K562 (cell line): ENCODE results near the gene OTX2. TPM values are rescaled to one million over a fixed set of nuclear protein-coding genes. Genes with fewer than 3 reads are reported as not detected.

Source experiments
- ATAC-seq: fragments of 200-7000 bp; cut with Tn5 transposase; 3 replicates; pipeline ENCODE4 v1.9.1; 2020; ENCODE audit warnings: moderate library complexity
- BruUV-seq: library from RNA; stranded (reverse); fragments of 400-500 nt; replicated peaks from 2 replicates; lab custom pipeline; 2021; lab: Mats Ljungman, UMichigan
- CTCF ChIA-PET: fragments of 300-600 bp; formaldehyde crosslinking; extraction: SDS; loops from one replicate; lab custom pipeline; 2021; ENCODE audit warnings: low intra/inter-chr PET ratio; lab: Yijun Ruan, JAX
- POLR2A ChIA-PET: fragments of 300-600, 350-650 bp; sonication (Branson Sonifier 250); formaldehyde crosslinking; extraction: SDS; loops from one replicate; lab custom pipeline; 2021; ENCODE audit warnings: antibody characterized with exemption, inconsistent platforms; lab: Yijun Ruan, JAX
- DNase-seq, 4 experiments: peaks; one replicate each; pipeline versions ENCODE4 v3.0.0 to v3.0.0-alpha.2; 2011 to 2018; ENCODE audit warnings: low spot score in 3 of 4, mixed read lengths in 3 of 4; ENCODE audit errors: extremely low read depth in 1 of 4
- FAIRE-seq: peaks from 2 replicates; lab custom pipeline; 2011; peaks lifted over from hg19 to GRCh38; lab: Jason Lieb, UNC
- H2AFZ ChIP-seq: 2 replicates; pipeline ENCODE4 v1.6.0; 2011; ENCODE audit warnings: low read depth, low read length, control low read depth, inconsistent platforms
- H3K27ac ChIP-seq: fragments of 200-600 bp; 3 replicates; pipeline ENCODE4 v1.8.0; 2011; ENCODE audit warnings: low read depth, mild to moderate bottlenecking, control low read depth, inconsistent platforms, low read length, moderate library complexity, mixed read lengths; ENCODE audit errors: extremely low read depth
- H3K27me3 ChIP-seq, 2 experiments: fragments of 300-600 bp in 1 of 2; 2 replicates in 1 of 2; 3 replicates in 1 of 2; pipeline versions ENCODE4 v1.6.0 to v1.8.0; 2011; ENCODE audit warnings: inconsistent platforms in 2 of 2, low read length in 2 of 2, mild to moderate bottlenecking in 1 of 2, mixed read lengths in 1 of 2, moderate library complexity in 1 of 2; ENCODE audit not compliant: control insufficient read depth in 2 of 2, insufficient read depth in 2 of 2
- H3K36me3 ChIP-seq: fragments of 300-600 bp; 3 replicates; pipeline ENCODE4 v1.8.0; 2011; ENCODE audit warnings: mild to moderate bottlenecking, low read length, inconsistent platforms; ENCODE audit not compliant: control insufficient read depth, insufficient read depth
- H3K4me1 ChIP-seq, 2 experiments: fragments of 200-600 bp in 1 of 2; replicated peaks in 1 of 2; 2 replicates in 1 of 2; 3 replicates in 1 of 2; pipeline versions ENCODE4 v1.5.1 to v1.8.0; 2011; ENCODE audit warnings: inconsistent platforms in 2 of 2, low read length in 2 of 2, mild to moderate bottlenecking in 1 of 2, mixed read lengths in 1 of 2, moderate library complexity in 1 of 2; ENCODE audit not compliant: control insufficient read depth in 2 of 2, insufficient read depth in 2 of 2
- H3K4me2 ChIP-seq: 2 replicates; pipeline ENCODE4 v1.6.1; 2011; ENCODE audit warnings: low read length, control low read depth, inconsistent platforms, mixed read lengths; ENCODE audit not compliant: insufficient read depth
- H3K4me3 ChIP-seq: fragments of 200-600 bp; sonication (generic), shearing (Covaris generic); 2 replicates; pipeline ENCODE4 v1.5.1; 2016; ENCODE audit warnings: control low read depth, inconsistent platforms
- H3K79me2 ChIP-seq: fragments of 200-600 bp; 3 replicates; pipeline ENCODE4 v1.8.0; 2011; ENCODE audit warnings: low read length, inconsistent platforms; ENCODE audit not compliant: control insufficient read depth, insufficient read depth
- H3K9ac ChIP-seq, 2 experiments: 2 replicates each; pipeline versions ENCODE4 v1.6.0 to v1.6.1; 2011; ENCODE audit warnings: low read depth in 2 of 2, low read length in 2 of 2, control low read depth in 1 of 2, inconsistent platforms in 1 of 2, mild to moderate bottlenecking in 1 of 2, mixed read lengths in 1 of 2; ENCODE audit not compliant: insufficient read depth in 1 of 2
- H3K9me1 ChIP-seq: one replicate; pipeline ENCODE4 v1.6.0; 2011; ENCODE audit warnings: inconsistent platforms, mild to moderate bottlenecking, low read length, moderate library complexity; ENCODE audit not compliant: control insufficient read depth, insufficient read depth
- H3K9me3 ChIP-seq: replicated peaks from 2 replicates; pipeline ENCODE4 v1.5.1; 2011; ENCODE audit warnings: low read depth, low read length, inconsistent platforms; ENCODE audit not compliant: control insufficient read depth, insufficient read depth
- H4K20me1 ChIP-seq: replicated peaks from 2 replicates; pipeline ENCODE4 v1.6.1; 2011; ENCODE audit warnings: low read length, inconsistent platforms, mixed read lengths; ENCODE audit not compliant: control insufficient read depth, insufficient read depth
- CXXC5 ChIP-seq: fragments of 250-450 bp; sonication (Bioruptor Pico); IDR thresholded peaks from 2 replicates; pipeline ENCODE4 v1.8.0; 2022; ENCODE audit warnings: inconsistent platforms, mild to moderate bottlenecking, moderate library complexity
- NR2C1 ChIP-seq, 2 experiments: fragments of 450-650 bp; IDR thresholded peaks; 2 replicates each; pipeline ENCODE4 v1.6.1; 2017; ENCODE audit warnings: mild to moderate bottlenecking in 2 of 2, antibody characterized with exemption in 1 of 2, inconsistent platforms in 1 of 2, missing compliant biosample characterization in 1 of 2, missing genetic modification characterization in 1 of 2
- PTTG1 ChIP-seq: fragments of 450-650 bp; IDR thresholded peaks from 2 replicates; pipeline ENCODE4 v1.6.1; 2016; ENCODE audit warnings: low read depth, mild to moderate bottlenecking, missing genetic modification characterization, missing compliant biosample characterization
- RAD21 ChIP-seq, 2 experiments: fragments of 250-450 bp in 1 of 2; fragments of 450-650 bp in 1 of 2; sonication (Bioruptor Pico) in 1 of 2; formaldehyde crosslinking in 1 of 2; IDR thresholded peaks in 1 of 2; conservative IDR thresholded peaks in 1 of 2; 2 replicates each; pipeline versions ENCODE4 v1.4.0 to v1.8.0; 2020 to 2022; ENCODE audit warnings: mild to moderate bottlenecking in 2 of 2, moderate library complexity in 1 of 2
- RBM17 ChIP-seq: fragments of 200-400 bp; formaldehyde crosslinking; IDR thresholded peaks from 2 replicates; pipeline ENCODE4 v1.6.1; 2017; ENCODE audit warnings: low read depth, mild to moderate bottlenecking, low read length, borderline replicate concordance
- TOE1 ChIP-seq, 2 experiments: fragments of 450-650 bp in 1 of 2; sonication (generic) in 1 of 2; formaldehyde crosslinking in 1 of 2; IDR thresholded peaks; 2 replicates each; pipeline versions ENCODE4 v1.7.1 to v1.8.0; 2016 to 2022; ENCODE audit warnings: borderline replicate concordance in 2 of 2, mild to moderate bottlenecking in 2 of 2, antibody characterized with exemption in 1 of 2, inconsistent platforms in 1 of 2, low read depth in 1 of 2, missing genetic modification reagents in 1 of 2, moderate library complexity in 1 of 2
- TSC22D4 ChIP-seq: fragments of 450-650 bp; IDR thresholded peaks from 2 replicates; pipeline ENCODE4 v1.6.1; 2016; ENCODE audit warnings: missing genetic modification characterization, missing biosample characterization, control low read depth
- ZMIZ1 ChIP-seq, 2 experiments: fragments of 150-350 bp in 1 of 2; IDR thresholded peaks; 2 replicates each; pipeline ENCODE4 v1.6.1; 2012 to 2016; ENCODE audit warnings: low read depth in 2 of 2, low read length in 2 of 2, mild to moderate bottlenecking in 1 of 2, moderate library complexity in 1 of 2
- ZNF511 ChIP-seq: sonication (generic); formaldehyde crosslinking; IDR thresholded peaks from 2 replicates; pipeline ENCODE4 v1.8.0; 2022; ENCODE audit warnings: mild to moderate bottlenecking, missing genetic modification reagents
- ZNF57 ChIP-seq: fragments of 450-650 bp; formaldehyde crosslinking; IDR thresholded peaks from 2 replicates; pipeline ENCODE4 v1.4.0; 2020; ENCODE audit warnings: mild to moderate bottlenecking, moderate library complexity
- WGBS: fragments of 100-300 bp; shearing (Covaris generic); methylation state at CpG from one replicate; pipeline ENCODE4 v1.1.6; 2016; ENCODE audit warnings: low coverage, mixed read lengths; ENCODE audit not compliant: insufficient coverage; ENCODE audit errors: missing lambda C conversion rate; 5-methylcytosine and 5-hydroxymethylcytosine counted together
- in situ Hi-C: fragments of 300-500 bp; cut with MboI; formaldehyde crosslinking; loops from 4 replicates; pipeline ENCODE4 v1.15.0; 2018; ENCODE audit warnings: inconsistent platforms, mixed read lengths
- intact Hi-C: fragments of 100-400 bp; cut with micrococcal nuclease; formaldehyde crosslinking; loops from 2 replicates; pipeline ENCODE4 v1.14.2; 2022
- polyA plus RNA-seq, 8 experiments: library from polyadenylated mRNA; depleted of rRNA in 4 of 8; stranded (reverse) in 5 of 8; unstranded in 3 of 8; fragments of >200 nt; fragmentation: Nextera tagmentation in 2 of 8; fragmentation: Illumina TruSeq in 1 of 8; extraction: Ambion mirVana in 2 of 8; extraction: Trizol in 1 of 8; gene quantifications; 2 replicates each; pipeline versions ENCODE4 v1.2.1 to v1.2.3, GENCODE V29; 2011 to 2014; ENCODE audit warnings: inconsistent platforms in 1 of 8, missing spikeins in 1 of 8
- total RNA-seq, 7 experiments: library from RNA; depleted of rRNA in 6 of 7; stranded (reverse); fragments of >200 nt in 6 of 7; fragmentation: Illumina TruSeq in 2 of 7; extraction: Trizol in 2 of 7; gene quantifications; 2 replicates each; pipeline versions ENCODE4 v1.2.1 to v1.2.3, GENCODE V29; 2011 to 2021; ENCODE audit warnings: low replicate concordance in 1 of 7

OTX2 gene
- total and polyA plus RNA-seq, 9 of the 15 experiments (the other 6 are each of a cell fraction or from before 2014, with no cell fraction given), result not detected

- no peak for TF ChIP-seq RAD21 (CRISPR knock-in tag; conservative IDR thresholded peaks at IDR 0.05 in 1 of 2, IDR thresholded peaks at IDR 0.05 in 1 of 2)
- no peak for TF ChIP-seq ZNF511
- TF ChIP-seq PTTG1 (tag), result no peak
- TF ChIP-seq RBM17, result no peak
- TF ChIP-seq NR2C1 (IDR thresholded peaks at IDR 0.05), result no peak
- no peak for TF ChIP-seq NR2C1 (tag; IDR thresholded peaks at IDR 0.05)
- no peak for TF ChIP-seq ZNF57 (CRISPR knock-in tag)
- TF ChIP-seq ZMIZ1 (IDR thresholded peaks at IDR 0.05; ENCODE audit: low read depth in 2 of 2, low read length in 2 of 2), result no peak
- TF ChIP-seq TOE1 (IDR thresholded peaks at IDR 0.05; ENCODE audit: borderline replicate concordance), result no peak
- no peak for TF ChIP-seq TOE1 (CRISPR knock-in tag; IDR thresholded peaks at IDR 0.05; ENCODE audit: borderline replicate concordance, low read depth)
- no peak for TF ChIP-seq TSC22D4 (tag)
- TF ChIP-seq CXXC5 (CRISPR knock-in tag), result no peak
- intact Hi-C loops (no loop called here), in situ Hi-C loops (no loop called here)
- WGBS, result 8% methylated on average over 7 of the region's 39 CpGs
- peaks cover 6 to 45% of the 10 kb centered on the region in 2 experiments; a peak in 4 of 5 replicates for H3K27me3 ChIP-seq
- H3K36me3 ChIP-seq, result no peaks in the 10 kb centered on the region
- H3K4me2 ChIP-seq, result no peak overlapping the region
- H4K20me1 ChIP-seq, result no peaks in the 10 kb centered on the region
- H3K9me3 ChIP-seq, result no peaks in the 10 kb centered on the region
- DNase-seq (no peak), FAIRE-seq (no peak), ATAC-seq (no peak)
- no peak overlapping the region for H3K27ac ChIP-seq
- H3K9me1 ChIP-seq, result no peaks in the 10 kb centered on the region
- ChIA-PET POLR2A (interaction anchor here (0.6 kb wide), 1 partner anchor 10 kb away, joined by 3 read pairs; no protein-coding TSS in a partner anchor), CTCF (no interaction called here)
- no peak overlapping the region for H3K4me3 ChIP-seq
- no peaks in the 10 kb centered on the region for H3K79me2 ChIP-seq
- peaks cover 0 to 3% of the 10 kb centered on the region in 2 experiments; a peak in 2 of 5 replicates for H3K4me1 ChIP-seq
- BruUV-seq, result no TSS peak
- H3K9ac ChIP-seq, result no peak overlapping the region
- H2AFZ ChIP-seq, result no peak overlapping the region
Measured at GRCh38 chr14:56807386-56808109, 2.7 kb downstream of the OTX2 start.
